Testis (tissue), 2 donors: ENCODE measurements around the gene GMPPB.

ENCODE experiments used
- CTCF ChIP-seq, 3 experiments: fragments of 450-650 bp in 2 of 3; fragments of 200-600 bp in 1 of 3; sonication (generic) in 1 of 3; IDR thresholded peaks; one replicate each; pipeline ENCODE4 v1.5.1; 2016 to 2019; ENCODE audit warnings: antibody characterized with exemption in 3 of 3, mild to moderate bottlenecking in 2 of 3, moderate library complexity in 1 of 3
- POLR2A ChIP-seq: fragments of 450-650 bp; IDR thresholded peaks from one replicate; pipeline ENCODE4 v1.6.1; 2017; ENCODE audit warnings: antibody characterized with exemption, mild to moderate bottlenecking, moderate library complexity

GRCh38 chr3:49716691-49717210 lies 7.0 kb downstream of the GMPPB start:
- TF ChIP-seq POLR2A (no peak), CTCF (IDR thresholded peaks at IDR 0.05) (no peak)
